Measurements from ENCODE around the gene AP3S1.

The AP3S1 gene

GRCh38 chr5:115944501-115944900 lies 102.8 kb downstream of the AP3S1 start:
- no peak for DNase-seq

- DNase-seq: no peak
These were observed 104.9 kb downstream of the AP3S1 start for GRCh38 chr5:115946655-115947054.

- no peak for DNase-seq
These were observed 105.5 kb downstream of the AP3S1 start for GRCh38 chr5:115947260-115947659.

- no peak for DNase-seq
These were observed 106.4 kb downstream of the AP3S1 start for GRCh38 chr5:115948091-115948534.

- no peak for DNase-seq
These were observed 107.4 kb downstream of the AP3S1 start for GRCh38 chr5:115949096-115949495.

- no peak for DNase-seq
These were observed 110.9 kb downstream of the AP3S1 start for GRCh38 chr5:115952588-115952987.

- no peak for DNase-seq
These were observed 112.4 kb downstream of the AP3S1 start for GRCh38 chr5:115954144-115954543.

- DNase-seq: no peak
These were observed 115.2 kb downstream of the AP3S1 start for GRCh38 chr5:115956957-115957356.

GRCh38 chr5:115961381-115962238 lies 119.9 kb downstream of the AP3S1 start:
- no peak for DNase-seq

GRCh38 chr5:115962239-115962564 lies 120.5 kb downstream of the AP3S1 start, which contains the start of gene LVRN:
Gene LVRN (plus strand): TSS chr5:115962475. CDS start chr5:115962618, 143 bp downstream.
- DNase-seq: no peak

- DNase-seq: no peak
These were observed 121.0 kb downstream of the AP3S1 start for GRCh38 chr5:115962565-115963402.

- DNase-seq: no peak
These were observed 121.8 kb downstream of the AP3S1 start for GRCh38 chr5:115963566-115963965.
